Left kidney (tissue), 8 donors: ENCODE results near the gene COL4A3. TPM values are rescaled to one million over a fixed set of nuclear protein-coding genes. Genes with fewer than 3 reads are reported as not detected.

Experiments used
- DNase-seq: peaks from one replicate; pipeline ENCODE4 v3.0.0-alpha.2; 2013
- long read RNA-seq, 8 donors: transcript quantifications; one replicate each; lab custom pipeline, GENCODE V29; 2026
- polyA plus RNA-seq: library from polyadenylated mRNA; unstranded; fragments of 120-200 nt; gene quantifications from one replicate; pipeline ENCODE4 v1.2.1, GENCODE V29; 2013; ENCODE audit not compliant: insufficient read length

COL4A3 gene
- polyA plus RNA-seq: 79.8 TPM
- long read RNA-seq, donor 1, full-length matches to known transcripts: 2 of 37 reads
- long read RNA-seq, donor 1, partial matches to known transcripts: 35 of 37 reads
- long read RNA-seq, donor 1, other reads (novel, unspliced or antisense): 0 of 37 reads
- long read RNA-seq, donor 2, partial matches to known transcripts: 19 of 19 reads
- long read RNA-seq, donor 2, other reads (novel, unspliced or antisense): 0 of 19 reads
- long read RNA-seq, donor 3, partial matches to known transcripts: 34 of 35 reads
- long read RNA-seq, donor 3, other reads (novel, unspliced or antisense): 0 of 35 reads
- long read RNA-seq, donor 4: 0 reads
- long read RNA-seq, donor 5, full-length matches to known transcripts: 1 of 21 reads
- long read RNA-seq, donor 5, partial matches to known transcripts: 20 of 21 reads
- long read RNA-seq, donor 5, other reads (novel, unspliced or antisense): 0 of 21 reads
- long read RNA-seq, donor 6, partial matches to known transcripts: 14 of 14 reads
- long read RNA-seq, donor 6, other reads (novel, unspliced or antisense): 0 of 14 reads
- long read RNA-seq, donor 7, full-length matches to known transcripts: 2 of 19 reads
- long read RNA-seq, donor 7, partial matches to known transcripts: 17 of 19 reads
- long read RNA-seq, donor 7, other reads (novel, unspliced or antisense): 0 of 19 reads
- long read RNA-seq, donor 8: 0 reads

- DNase-seq: peak; percentile 20
Observed at GRCh38 chr2:227163998-227164762, at the start of gene COL4A3, which contains the start of gene COL4A4. COL4A3 (plus strand) TSS chr2:227164624; CDS start chr2:227164727, 103 bp downstream. COL4A4 (minus strand) TSS chr2:227164205; CDS start chr2:227147483, 16,722 bp downstream.

DNA sequence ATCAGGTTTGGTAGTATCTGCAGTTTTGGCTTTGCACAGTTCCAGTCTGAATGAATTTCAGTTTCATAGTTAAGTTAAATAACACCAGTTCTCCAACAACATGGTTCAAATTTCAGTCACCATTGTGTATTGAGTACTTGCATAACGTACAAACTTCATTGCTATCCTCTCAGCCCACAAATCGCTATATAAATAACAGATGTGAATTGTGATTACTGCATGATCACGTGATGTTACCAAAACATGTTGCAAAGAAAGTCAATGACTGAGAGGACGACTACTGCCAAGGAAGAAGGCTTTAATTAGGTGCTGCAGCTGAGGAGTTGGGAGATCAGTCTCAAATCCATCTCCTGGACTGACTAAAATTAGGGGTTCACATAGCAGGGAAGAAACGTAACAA is 48.7 kb upstream of the COL4A3 start:
- DNase-seq: no peak

GRCh38 chr2:227117027-227117426 is 47.4 kb upstream of the COL4A3 start:
- DNase-seq: no peak

DNA sequence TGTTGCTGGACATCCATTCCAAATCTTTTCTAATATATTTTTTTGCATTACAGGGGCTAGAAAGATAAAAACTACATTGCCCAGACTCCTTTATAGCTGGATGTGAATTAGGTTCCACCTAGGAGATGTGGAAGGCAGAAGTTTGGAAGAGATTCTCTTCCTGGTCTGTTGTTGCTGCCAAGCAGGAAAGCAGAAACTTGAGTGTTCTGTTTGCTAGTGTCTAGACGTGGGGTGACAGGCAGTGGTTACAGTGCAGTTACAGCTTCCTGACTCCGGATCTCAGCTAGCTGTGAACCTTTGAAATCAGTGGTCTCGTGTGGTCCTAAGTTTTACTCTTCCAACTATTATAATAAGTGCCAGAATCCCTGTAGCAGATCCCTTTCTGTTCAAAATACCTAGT is 46.6 kb upstream of the COL4A3 start:
- DNase-seq: no peak

- DNase-seq: no peak
Observed at GRCh38 chr2:227118353-227118752, 46.1 kb upstream of the COL4A3 start.

DNA sequence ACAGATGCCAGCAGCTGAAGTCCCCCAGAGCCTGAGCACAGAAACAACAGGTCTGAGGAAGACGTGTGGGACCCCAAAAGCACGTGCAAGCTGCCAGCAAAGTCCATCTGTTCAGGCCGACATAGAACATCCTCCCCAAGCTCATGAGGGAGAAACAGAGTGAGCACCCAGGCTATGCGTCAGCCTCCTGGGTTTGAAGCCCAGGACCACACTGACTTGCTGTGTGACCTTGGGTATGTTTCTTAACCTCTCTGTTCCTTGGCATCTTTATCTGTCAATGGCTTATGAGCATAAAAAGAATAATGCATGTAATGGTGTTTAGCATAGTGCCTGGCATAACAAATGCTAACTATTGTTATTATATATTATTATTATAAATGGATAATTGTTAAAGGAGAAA is 40.7 kb upstream of the COL4A3 start:
- DNase-seq: no peak

DNA sequence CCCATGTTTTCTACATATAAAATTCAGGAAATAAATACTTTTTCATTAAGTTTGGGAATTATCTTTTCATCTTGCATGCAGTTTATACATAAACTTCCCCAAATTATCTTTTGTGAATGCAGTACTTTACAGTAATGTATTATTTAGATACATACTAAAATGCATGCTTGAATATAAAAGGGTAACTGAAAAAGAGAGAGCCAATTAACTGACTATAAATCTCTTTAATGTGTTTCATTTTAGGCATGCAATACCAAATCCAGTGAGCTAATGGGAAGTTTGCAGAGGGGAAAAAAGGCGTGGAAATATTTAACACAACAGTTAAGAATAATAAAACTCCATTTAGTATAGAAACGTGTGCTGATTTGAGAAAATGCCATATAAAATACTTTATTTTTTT is 39.6 kb upstream of the COL4A3 start:
- no peak for DNase-seq

DNA sequence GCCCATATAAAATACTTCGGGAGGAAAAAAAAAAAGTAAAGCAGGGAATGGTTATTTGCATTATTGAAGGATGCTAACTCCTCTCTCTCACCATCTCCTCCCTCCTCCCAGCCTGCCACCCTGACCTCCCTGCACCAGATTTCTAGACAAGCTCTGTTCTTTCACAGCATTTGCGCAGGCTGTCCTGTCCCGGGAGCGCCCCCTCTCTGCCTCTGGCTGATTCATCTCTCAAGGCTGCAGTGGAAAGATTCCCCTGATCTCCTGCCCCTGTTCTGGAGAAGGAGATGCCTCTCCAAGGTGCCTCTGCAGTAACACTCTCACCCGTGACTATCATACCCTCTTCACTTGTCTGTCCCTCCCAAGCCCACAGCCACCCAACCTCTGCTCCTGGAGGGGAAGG is 38.9 kb upstream of the COL4A3 start:
- no peak for DNase-seq

DNA sequence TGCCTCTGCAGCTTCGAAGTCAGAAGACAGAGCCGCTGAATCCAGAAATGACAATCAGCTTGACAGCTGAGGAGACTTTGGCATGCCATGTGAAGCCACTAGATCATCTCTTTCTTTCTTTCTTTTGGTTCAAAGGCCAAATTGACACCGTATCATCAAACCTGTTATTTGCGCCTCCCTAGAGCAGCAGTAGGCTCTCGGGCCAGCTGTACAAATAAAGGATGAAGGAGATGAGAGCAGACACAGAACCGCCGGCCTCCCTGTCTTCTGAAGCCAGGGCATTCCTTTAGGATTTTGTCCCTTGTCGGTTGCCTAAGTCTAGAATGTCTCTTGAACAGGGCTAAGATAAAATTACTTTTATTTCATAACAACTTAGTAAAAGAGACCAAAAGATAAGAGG is 37.2 kb upstream of the COL4A3 start:
- DNase-seq: no peak

GRCh38 chr2:227130636-227131035 is 33.8 kb upstream of the COL4A3 start:
- DNase-seq: no peak

- DNase-seq: no peak
Observed at GRCh38 chr2:227132986-227133385, 31.4 kb upstream of the COL4A3 start.

- DNase-seq: no peak
Observed at GRCh38 chr2:227134591-227134990, 29.8 kb upstream of the COL4A3 start.

- no peak for DNase-seq
Observed at GRCh38 chr2:227141301-227141700, 23.1 kb upstream of the COL4A3 start.

DNA sequence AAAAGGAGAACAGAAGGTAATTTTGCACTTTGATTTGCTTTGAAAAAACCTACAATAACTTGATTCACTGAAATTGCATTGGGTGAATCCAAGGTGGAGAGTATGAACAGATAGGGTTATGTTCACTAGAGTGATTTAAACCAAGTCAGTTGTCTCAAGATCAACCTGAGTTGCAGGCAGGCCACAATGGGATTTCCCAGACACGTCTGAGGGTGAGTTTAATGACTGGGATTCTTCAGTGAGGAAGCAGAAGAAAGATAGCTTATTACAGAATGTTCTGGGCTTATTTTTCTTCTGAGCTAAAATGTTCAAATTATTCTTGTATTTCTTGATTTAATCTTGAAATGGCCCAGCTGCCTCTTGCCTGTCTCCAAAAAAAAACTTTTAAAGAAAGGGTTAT is 20.5 kb upstream of the COL4A3 start:
- no peak for DNase-seq

GRCh38 chr2:227146456-227146855 is 18.0 kb upstream of the COL4A3 start:
- no peak for DNase-seq

DNA sequence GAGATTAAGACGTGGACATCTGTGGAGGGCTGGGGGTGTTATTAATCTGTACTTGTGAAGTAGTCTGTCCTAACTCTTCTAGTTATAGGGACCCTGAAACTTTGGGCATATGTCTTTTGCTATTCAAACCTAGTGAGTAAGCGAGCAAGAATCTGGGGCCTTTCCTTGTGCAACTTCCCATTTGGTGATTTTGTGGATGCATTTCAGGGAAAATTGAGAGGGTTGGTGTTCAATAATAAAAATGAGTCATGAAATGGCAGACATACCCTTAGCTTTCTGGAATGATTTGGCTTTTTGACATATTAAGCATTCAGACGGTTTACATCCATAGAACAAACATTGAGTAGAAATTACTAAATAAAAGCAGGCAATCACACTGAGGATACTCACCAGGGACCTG is 17.4 kb upstream of the COL4A3 start:
- no peak for DNase-seq

DNA sequence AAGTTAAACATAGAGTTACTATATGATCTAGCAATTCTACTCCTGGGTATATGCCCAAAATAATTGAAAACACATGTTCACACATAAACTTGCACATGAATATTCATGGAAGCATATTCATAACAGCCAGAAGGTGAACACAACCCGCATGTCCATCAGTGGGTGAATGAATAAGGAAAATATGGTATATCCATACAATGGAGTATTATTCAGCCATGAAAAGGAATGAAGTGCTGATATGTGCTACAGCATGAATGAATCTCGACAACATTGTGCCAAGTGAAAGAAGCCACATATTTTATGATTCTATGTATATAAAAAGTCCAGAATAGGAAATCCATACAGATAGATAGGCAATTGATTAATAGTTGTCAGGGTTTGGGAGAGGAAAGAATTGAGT is 16.3 kb upstream of the COL4A3 start:
- no peak for DNase-seq

- no peak for DNase-seq
Observed at GRCh38 chr2:227150222-227150936, 14.0 kb upstream of the COL4A3 start.

DNA sequence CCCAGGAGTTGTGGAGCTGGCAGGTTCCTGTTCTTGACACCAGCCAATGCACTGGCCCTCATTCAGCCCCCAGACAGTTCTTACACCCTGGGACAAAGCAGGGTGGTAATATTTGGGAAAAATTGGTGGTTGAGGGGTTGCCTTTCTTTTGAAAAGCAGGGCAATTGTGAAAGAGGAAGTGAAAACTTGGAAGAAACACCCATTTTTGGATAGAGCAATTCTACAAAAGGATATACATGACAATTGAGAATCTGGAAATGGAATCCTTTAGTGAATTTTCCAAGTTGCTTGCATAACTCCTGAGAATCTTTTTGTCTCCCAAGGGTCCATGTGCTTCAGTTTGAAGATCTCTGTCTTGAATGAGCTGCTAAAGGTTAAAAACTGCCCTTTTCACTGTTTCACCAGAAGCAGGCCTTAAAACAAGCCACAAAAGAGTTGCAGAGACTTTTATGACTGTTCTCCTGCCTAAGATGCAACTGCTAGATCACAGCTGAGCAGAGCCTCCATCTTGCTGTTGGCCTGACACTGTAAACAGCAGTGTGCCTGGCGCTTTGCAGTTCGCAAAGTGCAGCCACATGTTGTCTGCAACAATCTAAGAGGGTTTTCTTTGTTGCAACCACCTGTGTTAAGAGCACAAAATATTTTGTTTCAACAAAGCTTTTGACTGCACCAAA is 12.2 kb upstream of the COL4A3 start:
- DNase-seq: no peak

DNA sequence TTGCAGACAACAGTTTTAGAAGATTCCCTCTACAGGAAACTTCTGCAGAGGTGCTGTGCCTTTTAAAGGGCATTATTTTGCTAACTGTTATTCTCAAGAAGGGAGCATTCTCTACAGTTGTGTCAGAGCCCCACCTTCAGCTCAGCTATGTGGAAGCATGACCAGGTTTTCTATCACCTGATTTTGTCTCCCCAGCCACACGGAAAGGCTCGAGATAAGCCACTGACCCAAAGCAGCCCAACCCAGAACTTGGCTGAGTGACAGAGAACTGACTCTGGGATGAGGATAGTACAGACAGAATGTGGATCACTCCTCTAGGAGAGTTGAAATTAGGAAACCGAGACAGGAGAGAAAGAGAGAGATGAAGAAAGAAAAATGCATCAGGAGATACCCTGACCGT is 11.1 kb upstream of the COL4A3 start:
- DNase-seq: no peak

DNA sequence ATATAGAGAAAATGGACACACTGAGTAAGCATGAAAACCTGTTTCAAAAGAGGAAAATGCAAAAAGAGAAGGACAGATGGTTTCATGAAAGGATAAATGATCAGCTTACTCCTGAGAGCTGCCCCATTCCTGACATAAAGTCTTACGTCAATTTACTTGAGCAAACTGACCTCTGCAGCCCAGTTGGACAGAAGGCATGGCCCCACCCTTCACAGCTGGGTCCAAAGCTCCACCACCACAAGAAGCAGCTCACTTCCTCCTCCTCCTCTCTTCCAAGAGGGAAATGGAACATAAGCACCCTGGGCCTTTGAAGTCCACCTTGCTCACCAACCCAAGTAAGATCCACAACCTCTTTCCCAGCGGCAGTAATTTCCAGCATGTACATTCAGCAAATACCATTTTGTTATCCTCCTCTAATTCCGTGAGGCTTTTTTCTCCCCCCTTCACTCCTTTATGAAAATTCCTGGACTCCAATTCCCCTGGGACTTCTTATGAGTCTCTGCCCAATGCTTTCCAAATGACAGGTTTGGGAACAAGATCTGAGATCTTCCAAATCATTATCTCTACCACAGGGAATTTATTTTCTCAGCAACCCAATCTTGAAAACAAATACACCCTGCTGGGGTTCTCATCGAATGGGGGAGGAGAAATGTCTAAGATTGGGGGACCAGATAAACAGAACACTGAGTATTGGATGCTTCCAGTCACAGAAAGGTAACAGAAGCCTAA is 10.5 kb upstream of the COL4A3 start:
- DNase-seq: no peak
